ENCODE measurements around the gene ACOX3. TPM values are rescaled to one million over a fixed set of nuclear protein-coding genes. Genes with fewer than 3 reads are reported as not detected.

The ACOX3 gene
- total and polyA plus RNA-seq, 8 donors: 13.5 to 45.5 (median 32.8) TPM

GRCh38 chr4:8316911-8317351 is 123.6 kb downstream of the ACOX3 start:
- 88 to 91% (median 89%) methylated on average over 14 to 15 of the region's 15 CpGs for WGBS, 5 donors
- H3K27me3 ChIP-seq: no peaks in the 10 kb centered on the region
- TF ChIP-seq EP300 (IDR thresholded peaks at IDR 0.05): no peak
- no peak for TF ChIP-seq CTCF (IDR thresholded peaks at IDR 0.05)
- no peak for TF ChIP-seq POLR2AphosphoS5 (IDR thresholded peaks at IDR 0.05)
- no peak for TF ChIP-seq POLR2A (IDR thresholded peaks at IDR 0.05)
- DNase-seq: peak in 1 of 2 donors; percentile 18
- peak overlapping the region in 2 of 5 donors; percentile 54 to 63 for H3K27ac ChIP-seq
- H3K9me3 ChIP-seq: peaks cover 0 to 7% (median 2%) of the 10 kb centered on the region in 4 donors
- intact Hi-C loops (cut with DNase I; ENCODE audit: low total_unique reads): no loop called here
- H3K4me3 ChIP-seq: no peak overlapping the region
- H3K36me3 ChIP-seq: no peaks in the 10 kb centered on the region
- peaks cover 14 to 39% (median 29%) of the 10 kb centered on the region in 4 donors for H3K4me1 ChIP-seq

Small RNA genes lying within 50 kb of the gene (small RNA-seq; reads per million reads assigned to genes)
- gene RNA5SP152: 1.7 to 6.3 (median 2.3) reads per million in 4 donors

Other genes starting within 250 kb of the ACOX3 start
- gene SH3TC1, start 241.4 kb downstream of the ACOX3 start, total RNA-seq: 10 to 100 TPM; 22.8 to 96.2 (median 52.5) TPM
- gene SH3TC1, start 241.4 kb downstream of the ACOX3 start, polyA plus RNA-seq: 10 to 100 TPM; 12.0 to 18.2 (median 13.9) TPM
- 10 to 100 TPM; 15.6 to 26.8 (median 24.6) TPM for gene HTRA3, start 171.0 kb downstream of the ACOX3 start, total RNA-seq
- gene HTRA3, start 171.0 kb downstream of the ACOX3 start, polyA plus RNA-seq: 1 to 10 TPM; 6.6 to 9.9 (median 7.9) TPM
- 10 to 100 TPM in 3 of 5 donors, 1 to 10 TPM in 2; 1.8 to 39.7 (median 13.3) TPM for gene TRMT44, start 54 bp upstream of the ACOX3 start, total RNA-seq
- 1 to 10 TPM; 5.6 to 6.9 (median 6.7) TPM for gene TRMT44, start 54 bp upstream of the ACOX3 start, polyA plus RNA-seq
- under 1 TPM in 1 of 5 donors, not detected in 4; 0.55 TPM for gene GPR78, start 139.7 kb upstream of the ACOX3 start, total RNA-seq
- gene GPR78, start 139.7 kb upstream of the ACOX3 start, polyA plus RNA-seq: 1 to 10 TPM in 1 of 3 donors, under 1 TPM in 1, not detected in 1; 0.31 to 2.3 TPM
- gene CPZ, start 152.0 kb upstream of the ACOX3 start, total RNA-seq: 10 to 100 TPM in 1 of 5 donors, 1 to 10 TPM in 2, not detected in 2; 2.3 to 13.2 (median 4.3) TPM
- gene CPZ, start 152.0 kb upstream of the ACOX3 start, polyA plus RNA-seq: 1 to 10 TPM in 1 of 3 donors, under 1 TPM in 2; 0.25 to 7.5 (median 0.92) TPM

All from stomach (tissue), 9 donors.